NCI-H146 (cell line): ENCODE results near the gene DDX25.
"Not testable (repeated sequence)": the region's sequence is repeated elsewhere in the genome, so short reads cannot be mapped to it uniquely, and the experiment has no call there.

Source experiments
- DNase-seq: peaks from one replicate; lab custom pipeline; 2025; lab: John Stamatoyannopoulos, UW

Gene DDX25

GRCh38 chr11:125904678-125905077 lies 370 bp downstream of the DDX25 start:
- no peak for DNase-seq

GRCh38 chr11:125910226-125910849 lies 6.0 kb downstream of the DDX25 start:
- no peak for DNase-seq

GRCh38 chr11:125914601-125915000 lies 10.3 kb downstream of the DDX25 start:
- DNase-seq, result not testable (repeated sequence)

GRCh38 chr11:125916683-125917347 lies 12.5 kb downstream of the DDX25 start:
- no peak for DNase-seq

- DNase-seq, result no peak
Measured at GRCh38 chr11:125918140-125918840, 14.0 kb downstream of the DDX25 start.

- no peak for DNase-seq
Measured at GRCh38 chr11:125921042-125921441, 16.7 kb downstream of the DDX25 start.

GRCh38 chr11:125922156-125922555 lies 17.8 kb downstream of the DDX25 start:
- DNase-seq, result no peak

- peak; percentile 65 for DNase-seq
Measured at GRCh38 chr11:125923012-125923579, 18.8 kb downstream of the DDX25 start.

GRCh38 chr11:125923633-125924032 lies 19.3 kb downstream of the DDX25 start:
- no peak for DNase-seq

- DNase-seq, result no peak
Measured at GRCh38 chr11:125924384-125925007, 20.2 kb downstream of the DDX25 start.

- DNase-seq, result no peak
Measured at GRCh38 chr11:125925247-125925740, 21.0 kb downstream of the DDX25 start.

GRCh38 chr11:125925804-125926203 lies 21.5 kb downstream of the DDX25 start:
- no peak for DNase-seq

- DNase-seq, result no peak
Measured at GRCh38 chr11:125926682-125927081, 22.4 kb downstream of the DDX25 start.

- no peak for DNase-seq
Measured at GRCh38 chr11:125929445-125930075, 25.3 kb downstream of the DDX25 start.

GRCh38 chr11:125930076-125930450 lies 25.8 kb downstream of the DDX25 start:
- no peak for DNase-seq

GRCh38 chr11:125931116-125931515 lies 26.8 kb downstream of the DDX25 start:
- no peak for DNase-seq

GRCh38 chr11:125931668-125932067 lies 27.4 kb downstream of the DDX25 start:
- DNase-seq, result no peak

GRCh38 chr11:125932301-125932700 lies 28.0 kb downstream of the DDX25 start:
- DNase-seq, result no peak

- no peak for DNase-seq
Measured at GRCh38 chr11:125933030-125933813, 28.9 kb downstream of the DDX25 start.

GRCh38 chr11:125934473-125934872 lies 30.2 kb downstream of the DDX25 start:
- no peak for DNase-seq

GRCh38 chr11:125935056-125935455 lies 30.7 kb downstream of the DDX25 start:
- DNase-seq, result no peak
